Activated CD4-positive, alpha-beta T cell treated with anti-CD3 and anti-CD28 coated beads, Interleukin-2, Interleukin-6, amounts not matched to agents 100 ng/mL and 50 ng/mL, durations not matched to agents 16 hours and 8 hours (primary cell): ENCODE results near the gene HPCAL4.

Source experiments
- DNase-seq: peaks from one replicate; pipeline ENCODE4 v3.0.0-alpha.2; 2020

The HPCAL4 gene

DNA sequence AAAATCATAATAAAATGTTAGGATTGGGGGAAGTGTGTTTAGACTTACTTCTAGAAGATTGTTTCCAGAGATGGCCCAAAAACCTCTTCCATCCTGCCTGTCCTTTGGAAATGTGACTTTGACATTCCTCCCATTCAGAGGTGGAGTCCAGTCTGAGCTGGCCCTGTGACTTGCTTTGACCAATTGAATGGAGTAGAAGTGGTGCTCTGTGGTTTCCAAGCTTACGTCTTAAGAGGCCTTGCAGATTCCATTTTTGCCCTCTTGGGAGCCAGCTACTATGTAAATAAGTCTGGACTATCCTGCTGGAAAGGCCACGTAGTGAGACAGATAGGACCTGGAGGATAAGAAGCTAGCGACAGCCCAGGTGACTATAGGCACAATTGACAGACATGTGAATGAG lies 18.0 kb downstream of the HPCAL4 start:
- DNase-seq, result no peak

DNA sequence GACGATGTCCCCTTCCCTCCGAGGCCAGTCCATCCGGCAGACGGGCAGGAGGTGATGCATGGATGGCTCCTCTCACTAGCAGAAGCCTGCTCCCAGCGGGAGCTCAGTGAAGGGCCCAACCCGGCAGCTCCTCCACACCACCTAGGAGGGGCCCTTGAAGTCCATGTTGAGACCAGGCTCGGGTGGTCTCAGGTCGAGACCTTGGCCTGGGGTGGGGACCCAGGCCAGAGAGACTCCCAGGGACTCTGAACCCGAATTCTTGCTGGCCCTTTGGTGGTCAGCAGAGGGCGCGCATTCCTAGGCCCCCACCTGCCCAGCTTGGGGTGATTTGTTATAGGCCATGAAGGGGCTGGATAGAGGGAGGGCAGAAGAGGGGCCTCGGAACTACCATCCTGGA lies 18.7 kb downstream of the HPCAL4 start:
- no peak for DNase-seq

DNA sequence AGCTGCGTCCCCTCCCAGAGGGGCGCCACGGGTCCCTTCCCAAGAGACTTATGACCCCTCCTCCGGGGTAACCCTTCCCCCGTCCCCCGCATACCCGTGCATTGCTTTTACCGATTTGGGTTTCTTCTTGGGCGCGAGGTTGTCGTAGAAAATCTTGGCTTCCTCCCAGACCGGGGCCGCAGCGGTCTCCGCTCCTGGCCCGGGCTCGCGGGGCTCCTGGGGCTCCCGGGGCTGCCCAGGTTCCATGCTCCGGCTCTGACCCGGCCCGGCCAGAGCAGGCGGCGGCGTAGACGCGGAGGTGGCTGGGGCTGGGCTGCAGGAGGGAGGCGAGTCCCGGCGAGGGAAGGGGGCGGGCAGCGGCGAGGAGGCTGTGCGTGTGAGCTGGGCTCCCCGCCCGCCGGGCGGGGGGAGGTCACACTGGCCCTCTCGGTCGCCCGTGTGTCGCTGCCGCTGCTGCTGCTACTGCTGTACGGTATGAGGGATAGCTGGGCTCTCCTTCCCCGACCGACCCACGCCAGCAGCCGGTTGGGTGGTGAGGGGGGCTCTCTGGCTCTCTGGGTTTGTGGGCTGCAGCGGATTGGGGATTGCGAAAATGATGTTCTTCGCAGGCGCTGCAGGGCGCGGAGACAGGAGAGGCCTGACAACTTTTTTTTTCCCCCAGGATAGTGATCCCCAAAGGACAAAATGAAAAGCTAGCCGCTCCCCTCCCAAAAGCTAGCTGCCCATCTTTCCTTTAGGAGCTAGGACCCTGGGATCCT lies 19.3 kb downstream of the HPCAL4 start, which contains the start of gene NT5C1A:
Gene NT5C1A, minus strand, starts transcription at position 315 of the 758 bp plus-strand sequence. Its CDS starts 69 bp downstream, at position 246.
- peak; percentile 48 for DNase-seq

DNA sequence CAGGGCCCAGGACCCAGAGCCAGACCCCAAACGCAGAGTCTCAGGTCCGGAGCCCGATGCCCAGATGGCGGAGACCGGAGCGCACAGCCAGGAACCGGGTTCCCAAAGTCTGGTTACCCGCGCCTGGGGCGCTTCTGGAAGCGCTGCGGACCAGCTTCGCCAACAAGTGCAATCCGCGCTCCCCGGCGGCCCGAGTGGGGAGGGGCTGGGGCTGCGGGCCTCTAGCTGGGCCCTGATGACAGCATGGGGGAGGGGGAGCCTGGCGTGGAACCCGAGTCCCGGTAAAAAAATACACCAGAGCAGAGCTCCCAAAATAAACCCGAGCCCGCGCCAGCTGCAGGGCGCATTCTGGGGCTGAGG lies 19.8 kb downstream of the HPCAL4 start:
- DNase-seq, result no peak

- DNase-seq, result no peak
These were observed 20.5 kb downstream of the HPCAL4 start for GRCh38 chr1:39670689-39671088.

GRCh38 chr1:39668894-39669293 lies 22.3 kb downstream of the HPCAL4 start:
- DNase-seq, result no peak

GRCh38 chr1:39668111-39668510 lies 23.1 kb downstream of the HPCAL4 start:
- DNase-seq, result no peak

GRCh38 chr1:39666772-39667171 lies 24.5 kb downstream of the HPCAL4 start:
- DNase-seq, result peak; percentile 87

DNA sequence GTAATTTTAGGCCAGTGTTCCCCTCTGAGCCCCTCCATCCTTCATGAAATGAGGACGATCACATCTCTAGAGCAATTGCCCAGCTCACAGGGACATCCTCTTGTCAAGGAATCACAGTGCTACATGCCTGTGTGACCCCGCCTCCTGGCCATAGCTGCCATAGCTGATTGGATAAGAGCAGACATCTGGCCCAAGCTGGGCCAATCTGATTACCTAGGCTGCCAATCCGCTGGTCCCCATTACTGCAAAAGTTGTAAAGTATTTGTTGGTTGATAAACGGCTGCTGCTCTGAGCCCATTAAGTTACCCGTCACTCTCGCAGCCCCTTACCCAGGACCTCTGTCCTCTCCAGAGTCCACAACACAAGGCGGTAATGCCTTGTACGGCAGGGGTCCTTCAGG lies 27.7 kb downstream of the HPCAL4 start:
- DNase-seq, result no peak

DNA sequence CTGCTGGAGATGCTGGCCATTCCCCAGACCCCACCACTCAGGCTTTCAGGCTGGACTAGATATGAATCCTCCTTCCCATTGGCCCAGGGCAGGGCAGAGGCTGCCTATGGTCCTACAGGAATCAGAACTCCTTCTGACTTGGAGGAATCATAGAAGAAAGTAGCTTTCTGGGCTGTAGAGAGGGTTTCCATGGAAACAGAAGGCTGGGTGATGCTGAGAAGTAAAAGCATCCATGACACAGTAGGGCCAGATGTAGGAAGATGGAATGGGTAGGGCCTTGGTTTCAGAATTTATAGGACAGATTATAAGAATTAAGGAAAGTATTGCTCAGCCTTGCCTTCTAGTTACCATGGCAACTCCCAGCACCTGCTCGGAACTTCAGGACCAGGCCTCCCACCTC lies 28.4 kb downstream of the HPCAL4 start:
- DNase-seq, result no peak

DNA sequence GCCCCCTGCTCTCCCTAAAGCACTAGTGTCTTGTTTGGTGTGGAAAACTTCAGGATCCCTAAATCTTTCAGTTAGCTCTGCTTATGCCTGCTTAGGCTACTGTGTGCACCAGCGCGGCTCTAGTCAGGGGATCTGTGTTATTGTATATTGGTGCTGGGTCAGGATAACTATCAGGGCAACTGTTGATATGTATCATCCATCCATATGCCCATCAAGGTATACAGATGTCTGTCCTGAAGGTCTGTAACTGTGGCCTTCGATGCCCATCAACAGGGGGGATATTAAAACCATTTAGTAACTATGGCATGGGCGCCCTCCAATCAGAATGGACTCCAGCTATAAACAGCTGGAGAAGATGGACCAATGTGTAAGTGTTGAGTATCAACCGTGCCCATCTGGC lies 31.7 kb downstream of the HPCAL4 start:
- DNase-seq, result no peak

GRCh38 chr1:39659110-39659509 lies 32.1 kb downstream of the HPCAL4 start:
- DNase-seq, result no peak

GRCh38 chr1:39657923-39658485 lies 33.2 kb downstream of the HPCAL4 start:
- peak; percentile 87 for DNase-seq

DNA sequence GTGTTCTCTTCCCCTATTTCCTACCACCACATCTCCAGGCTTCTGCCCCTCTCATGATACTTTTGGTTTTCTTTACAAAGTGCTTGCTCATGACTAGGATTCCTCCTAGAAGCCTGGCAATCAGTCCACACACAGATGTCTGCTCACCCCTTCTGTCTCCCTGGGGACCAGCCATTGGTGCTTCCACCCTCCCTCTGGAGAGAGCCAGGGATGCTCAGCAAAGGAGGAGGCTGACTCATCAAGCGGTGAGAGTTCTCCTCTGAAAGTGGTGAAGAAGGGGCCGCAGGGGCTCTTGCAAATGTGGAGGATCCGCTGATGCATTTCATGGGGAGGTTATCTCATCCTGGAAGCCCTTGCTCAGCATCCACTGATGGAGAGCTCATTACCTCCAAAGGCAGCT lies 33.8 kb downstream of the HPCAL4 start:
- no peak for DNase-seq

GRCh38 chr1:39656391-39656790 lies 34.8 kb downstream of the HPCAL4 start:
- DNase-seq, result no peak

DNA sequence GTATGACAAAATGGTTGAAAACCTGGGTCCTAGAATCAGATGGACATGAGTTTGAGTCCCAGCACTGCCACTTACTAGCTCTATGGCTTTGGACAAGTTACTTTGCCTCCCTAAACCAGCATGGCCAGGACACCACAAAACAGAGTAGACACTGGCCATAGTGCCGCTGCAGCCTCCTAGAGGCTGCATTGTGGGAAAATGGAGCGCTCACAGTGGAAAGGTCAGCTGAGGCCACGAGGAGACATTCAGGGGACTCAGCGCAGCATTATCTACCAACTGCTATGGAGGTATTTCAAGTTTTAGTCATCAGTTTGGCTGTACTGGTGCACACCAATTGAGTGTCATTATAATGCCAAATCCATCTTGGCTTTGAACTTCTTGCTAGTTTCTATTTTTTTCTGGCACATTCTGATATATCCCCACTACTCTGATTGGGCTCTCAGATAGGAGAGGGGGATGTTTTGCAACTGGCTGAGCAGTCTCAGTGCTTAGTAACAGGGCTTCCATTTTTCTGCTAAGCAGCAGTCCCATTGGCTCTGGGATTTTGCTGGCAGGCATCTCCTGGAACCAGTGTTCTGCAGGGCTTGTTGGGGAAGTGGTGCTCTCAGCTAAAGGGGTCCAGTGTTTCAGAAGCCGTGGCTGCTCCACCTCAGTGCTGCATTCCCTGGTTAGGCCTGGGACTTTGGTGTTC lies 35.5 kb downstream of the HPCAL4 start:
- no peak for DNase-seq

DNA sequence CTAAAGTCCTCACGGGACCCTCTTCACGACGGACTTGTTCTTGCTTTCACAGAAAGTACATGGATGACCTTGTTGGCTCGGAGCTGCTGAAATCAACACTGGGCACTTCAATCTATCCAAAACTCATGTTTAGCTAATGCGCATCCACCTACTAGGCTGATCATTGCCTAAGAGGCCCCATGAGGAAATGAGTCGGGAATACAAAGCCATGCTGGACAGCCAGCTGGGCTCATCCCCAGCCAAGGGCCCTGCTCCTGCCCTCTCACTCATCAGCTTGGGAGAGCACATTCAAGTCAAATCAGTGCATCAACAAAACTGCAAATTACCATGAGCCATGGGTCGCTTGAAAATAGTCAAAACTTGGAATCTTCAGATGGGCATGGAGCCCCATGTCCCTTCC lies 36.9 kb downstream of the HPCAL4 start:
- DNase-seq, result no peak

GRCh38 chr1:39653546-39654031 lies 37.6 kb downstream of the HPCAL4 start:
- peak; percentile 85 for DNase-seq

GRCh38 chr1:39652554-39652953 lies 38.7 kb downstream of the HPCAL4 start:
- no peak for DNase-seq

DNA sequence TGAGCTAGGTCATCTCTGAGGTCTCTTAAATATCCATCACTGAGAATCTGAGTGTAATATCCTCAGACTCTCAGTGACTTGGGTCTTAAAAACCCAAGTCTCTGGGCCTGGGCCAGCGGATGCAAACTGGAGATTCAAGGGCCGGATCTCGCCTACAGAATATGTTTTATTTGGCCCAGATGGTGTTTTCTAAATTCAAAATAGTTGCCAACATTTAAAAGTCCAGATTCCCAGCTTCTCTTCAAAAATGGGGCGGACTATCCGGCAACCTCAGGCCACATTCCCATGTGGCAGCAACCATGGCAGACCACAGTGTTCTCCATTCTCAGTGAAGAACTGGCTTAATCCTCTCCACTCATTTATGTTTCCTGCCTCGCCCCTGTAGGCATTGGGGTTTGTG lies 39.1 kb downstream of the HPCAL4 start:
- DNase-seq, result no peak

GRCh38 chr1:39650431-39650830 lies 40.8 kb downstream of the HPCAL4 start:
- DNase-seq, result no peak

GRCh38 chr1:39649636-39650185 lies 41.5 kb downstream of the HPCAL4 start:
- DNase-seq, result no peak

DNA sequence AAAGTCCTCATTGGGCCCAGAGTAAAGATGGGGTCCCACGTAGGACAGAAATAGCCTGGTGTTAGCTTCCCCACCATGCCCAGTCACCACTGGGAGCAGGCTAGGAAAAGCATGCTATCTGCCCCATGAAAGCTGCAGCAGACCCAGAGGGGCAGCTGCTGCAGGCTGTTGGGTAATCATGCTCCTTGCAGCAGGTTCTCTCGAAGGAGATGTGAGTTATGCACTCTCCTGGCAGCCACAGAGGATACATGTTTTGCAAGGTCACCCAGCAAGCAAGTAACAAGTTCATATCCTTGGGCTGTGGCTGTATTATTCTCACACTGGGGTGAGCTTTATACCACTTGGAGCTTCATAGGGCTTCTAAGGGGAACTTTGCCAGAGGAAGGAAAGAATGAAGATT lies 42.7 kb downstream of the HPCAL4 start:
- DNase-seq, result no peak

GRCh38 chr1:39647247-39647646 lies 44.0 kb downstream of the HPCAL4 start:
- DNase-seq, result no peak
